Neural progenitor cell (in vitro differentiated cells): ENCODE data around the gene SDK2. TPM values are rescaled to one million over a fixed set of nuclear protein-coding genes. Genes with fewer than 3 reads are reported as not detected.

Source experiments
- DNase-seq: peaks from one replicate; pipeline ENCODE4 v3.0.0-alpha.2; 2016; ENCODE audit warnings: low spot score
- H2AFZ ChIP-seq: fragments of 200-600 bp; sonication (generic); replicated peaks from 2 replicates; pipeline ENCODE4 v1.6.1; 2016; ENCODE audit warnings: antibody characterized with exemption
- H3F3A ChIP-seq: fragments of 200-600 bp; sonication (generic); 2 replicates; pipeline ENCODE4 v1.6.1; 2016; ENCODE audit warnings: antibody characterized with exemption, low read depth
- H3K27ac ChIP-seq: fragments of 200-600 bp; sonication (generic); 2 replicates; pipeline ENCODE4 v1.5.1; 2016; ENCODE audit warnings: mild to moderate bottlenecking
- H3K27me3 ChIP-seq: fragments of 200-600 bp; sonication (generic); 2 replicates; pipeline ENCODE4 v1.6.1; 2016; ENCODE audit warnings: mild to moderate bottlenecking, moderate library complexity
- H3K36me3 ChIP-seq: fragments of 200-600 bp; sonication (generic); 2 replicates; pipeline ENCODE4 v1.5.1; 2016
- H3K4me1 ChIP-seq: fragments of 200-600 bp; sonication (generic); 2 replicates; pipeline ENCODE4 v1.6.1; 2016; ENCODE audit warnings: mixed run types
- H3K4me2 ChIP-seq: fragments of 200-600 bp; sonication (generic); 2 replicates; pipeline ENCODE4 v1.6.1; 2016
- H3K4me3 ChIP-seq: fragments of 200-600 bp; sonication (generic); 2 replicates; pipeline ENCODE4 v1.5.1; 2016
- H3K79me2 ChIP-seq: fragments of 200-600 bp; sonication (generic); 2 replicates; pipeline ENCODE4 v1.6.1; 2016; ENCODE audit warnings: low read depth
- H3K9ac ChIP-seq: fragments of 200-600 bp; sonication (generic); 2 replicates; pipeline ENCODE4 v1.6.1; 2016
- H3K9me3 ChIP-seq: fragments of 200-600 bp; sonication (generic); 2 replicates; pipeline ENCODE4 v1.5.1; 2016; ENCODE audit warnings: low read depth
- H4K20me1 ChIP-seq: fragments of 200-600 bp; sonication (generic); 2 replicates; pipeline ENCODE4 v1.6.1; 2016; ENCODE audit warnings: low read depth
- H3K27ac Mint-ChIP-seq: 3 replicates; pipeline ENCODE4 v1.8.0; 2021; ENCODE audit warnings: mixed read lengths
- H3K27me3 Mint-ChIP-seq: 2 replicates; pipeline ENCODE4 v1.8.0; 2022; ENCODE audit warnings: low read depth, mild to moderate bottlenecking, inconsistent platforms, moderate library complexity, mixed read lengths; ENCODE audit not compliant: insufficient read depth
- H3K36me3 Mint-ChIP-seq: 3 replicates; pipeline ENCODE4 v1.8.0; 2021; ENCODE audit warnings: mixed read lengths
- H3K4me1 Mint-ChIP-seq: 3 replicates; pipeline ENCODE4 v1.8.0; 2021; ENCODE audit warnings: mixed read lengths
- H3K4me3 Mint-ChIP-seq: 3 replicates; pipeline ENCODE4 v1.8.0; 2021; ENCODE audit warnings: mild to moderate bottlenecking, moderate library complexity, mixed read lengths
- H3K9me3 Mint-ChIP-seq: 3 replicates; pipeline ENCODE4 v1.8.0; 2020; ENCODE audit warnings: mixed read lengths
- EZH2 ChIP-seq: fragments of 200-600 bp; sonication (generic); IDR thresholded peaks from 2 replicates; pipeline ENCODE4 v1.6.1; 2017; ENCODE audit warnings: antibody characterized with exemption, mild to moderate bottlenecking, moderate library complexity
- EZH2phosphoT487 ChIP-seq: fragments of 200-600 bp; sonication (generic); IDR thresholded peaks from 2 replicates; pipeline ENCODE4 v1.6.1; 2017; ENCODE audit warnings: antibody characterized with exemption
- total RNA-seq: library from RNA; depleted of rRNA; stranded (reverse); fragments of >200 nt; gene quantifications from 2 replicates; pipeline ENCODE4 v1.2.3, GENCODE V29; 2015; ENCODE audit warnings: low replicate concordance
- TF ChIP-seq, protein P1 (sequence below): fragments of 200-600 bp; sonication (generic); IDR thresholded peaks from 2 replicates; pipeline ENCODE4 v1.5.1; 2017; ENCODE audit warnings: antibody characterized with exemption, mild to moderate bottlenecking

SDK2 gene
- total RNA-seq, 1 donor from 2014 or later: 15.3 TPM

DNA sequence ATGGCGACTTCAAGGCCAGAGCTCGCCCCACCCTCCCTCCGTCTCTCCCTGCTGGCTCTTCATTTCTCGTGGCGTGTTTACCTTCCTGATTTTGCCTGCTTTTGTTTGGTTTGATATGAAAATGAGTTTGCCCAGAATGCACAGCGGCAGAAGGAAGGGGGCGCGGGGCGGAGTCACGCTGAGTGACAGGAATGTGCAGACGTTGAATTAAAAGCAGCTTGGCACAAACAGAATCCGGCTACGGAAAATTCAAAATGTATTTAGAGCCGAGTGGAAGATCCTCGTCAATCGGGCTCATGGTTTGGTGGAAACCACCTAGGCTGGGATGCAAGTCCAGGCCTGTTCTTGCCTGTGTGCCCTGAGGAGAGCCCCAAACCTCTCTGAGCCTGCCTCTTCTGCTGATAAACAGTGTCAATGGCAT lies 102.7 kb downstream of the SDK2 start:
- Histone ChIP-seq H3F3A (peaks cover 17% of the 10 kb centered on the region), H2AFZ (no peak overlapping the region), H3K4me1 (peaks cover 68% of the 10 kb centered on the region), H3K9ac (no peak overlapping the region), H3K79me2 (peaks cover 18% of the 10 kb centered on the region), H3K4me3 (no peak overlapping the region), H3K27ac (no peak overlapping the region), H3K9me3 (no peaks in the 10 kb centered on the region), H3K4me2 (no peak overlapping the region), H4K20me1 (peaks cover 100% of the 10 kb centered on the region), H3K36me3 (no peaks in the 10 kb centered on the region), H3K27me3 (no peaks in the 10 kb centered on the region)
- H3K36me3 Mint-ChIP-seq: no peaks in the 10 kb centered on the region
- no peak for DNase-seq
- H3K27ac Mint-ChIP-seq: no peak overlapping the region
- H3K4me1 Mint-ChIP-seq: peaks cover 74% of the 10 kb centered on the region
- H3K9me3 Mint-ChIP-seq: no peaks in the 10 kb centered on the region
- no peak overlapping the region for H3K4me3 Mint-ChIP-seq
- peaks cover 4% of the 10 kb centered on the region for H3K27me3 Mint-ChIP-seq
- TF ChIP-seq EZH2phosphoT487 (no peak), EZH2 (no peak)
- TF ChIP-seq, protein P1, sequence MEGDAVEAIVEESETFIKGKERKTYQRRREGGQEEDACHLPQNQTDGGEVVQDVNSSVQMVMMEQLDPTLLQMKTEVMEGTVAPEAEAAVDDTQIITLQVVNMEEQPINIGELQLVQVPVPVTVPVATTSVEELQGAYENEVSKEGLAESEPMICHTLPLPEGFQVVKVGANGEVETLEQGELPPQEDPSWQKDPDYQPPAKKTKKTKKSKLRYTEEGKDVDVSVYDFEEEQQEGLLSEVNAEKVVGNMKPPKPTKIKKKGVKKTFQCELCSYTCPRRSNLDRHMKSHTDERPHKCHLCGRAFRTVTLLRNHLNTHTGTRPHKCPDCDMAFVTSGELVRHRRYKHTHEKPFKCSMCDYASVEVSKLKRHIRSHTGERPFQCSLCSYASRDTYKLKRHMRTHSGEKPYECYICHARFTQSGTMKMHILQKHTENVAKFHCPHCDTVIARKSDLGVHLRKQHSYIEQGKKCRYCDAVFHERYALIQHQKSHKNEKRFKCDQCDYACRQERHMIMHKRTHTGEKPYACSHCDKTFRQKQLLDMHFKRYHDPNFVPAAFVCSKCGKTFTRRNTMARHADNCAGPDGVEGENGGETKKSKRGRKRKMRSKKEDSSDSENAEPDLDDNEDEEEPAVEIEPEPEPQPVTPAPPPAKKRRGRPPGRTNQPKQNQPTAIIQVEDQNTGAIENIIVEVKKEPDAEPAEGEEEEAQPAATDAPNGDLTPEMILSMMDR: no peak

DNA sequence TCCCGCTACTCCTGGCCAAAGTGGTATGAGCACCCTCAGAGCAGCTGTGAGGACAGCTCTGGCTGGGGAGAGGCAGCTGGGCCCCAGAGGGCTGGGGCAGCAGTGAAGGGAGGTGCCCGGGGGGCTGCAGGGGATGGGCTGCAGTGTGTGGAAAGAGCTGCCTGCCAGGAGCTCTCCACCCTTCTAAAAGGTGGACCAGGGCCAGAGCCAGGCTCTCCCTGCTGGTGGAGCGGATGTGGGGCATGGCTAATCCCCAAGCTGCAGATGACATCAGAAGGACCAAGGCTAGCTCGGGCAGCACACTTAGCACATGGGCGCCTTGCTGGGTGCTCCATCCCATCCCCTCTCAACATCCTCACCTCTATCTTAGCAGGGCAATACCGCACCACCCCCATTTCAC lies 103.1 kb downstream of the SDK2 start:
- TF ChIP-seq, protein P1: no peak
- TF ChIP-seq EZH2 (no peak), EZH2phosphoT487 (no peak)
- H4K20me1 ChIP-seq: peaks cover 100% of the 10 kb centered on the region
- H3K27ac Mint-ChIP-seq: no peak overlapping the region
- no peaks in the 10 kb centered on the region for H3K36me3 Mint-ChIP-seq
- DNase-seq: no peak
- peaks cover 21% of the 10 kb centered on the region for H3K79me2 ChIP-seq
- peaks cover 68% of the 10 kb centered on the region for H3K4me1 ChIP-seq
- no peak overlapping the region for H3K4me3 ChIP-seq
- no peak overlapping the region for H2AFZ ChIP-seq
- H3K36me3 ChIP-seq: no peaks in the 10 kb centered on the region
- H3K9me3 ChIP-seq: no peaks in the 10 kb centered on the region
- no peak overlapping the region for H3K4me3 Mint-ChIP-seq
- peaks cover 74% of the 10 kb centered on the region for H3K4me1 Mint-ChIP-seq
- H3K27ac ChIP-seq: no peak overlapping the region
- peaks cover 21% of the 10 kb centered on the region for H3F3A ChIP-seq
- H3K9ac ChIP-seq: no peak overlapping the region
- H3K9me3 Mint-ChIP-seq: no peaks in the 10 kb centered on the region
- H3K27me3 Mint-ChIP-seq: peaks cover 4% of the 10 kb centered on the region
- no peaks in the 10 kb centered on the region for H3K27me3 ChIP-seq
- H3K4me2 ChIP-seq: no peak overlapping the region

DNA sequence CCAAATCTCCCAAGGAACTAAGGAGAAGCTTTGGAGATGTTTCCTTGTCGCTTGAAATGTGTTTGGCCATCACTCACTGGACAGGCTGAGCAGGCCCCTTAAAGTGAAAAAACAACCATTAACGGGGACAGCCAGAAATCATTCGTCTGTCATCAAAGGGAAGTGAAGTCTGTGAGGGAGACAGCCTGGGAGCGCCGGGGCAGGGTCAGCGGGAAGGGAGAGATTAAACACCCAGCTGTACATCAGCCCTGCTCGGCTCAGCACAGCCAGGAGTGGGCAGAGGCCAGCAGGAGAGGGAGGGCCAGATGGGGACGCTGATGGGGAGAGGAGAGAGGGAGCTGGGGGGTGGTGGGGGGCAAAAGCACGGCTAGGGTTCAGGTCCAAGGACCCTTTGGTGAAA lies 105.1 kb downstream of the SDK2 start:
- Histone ChIP-seq H3K4me2 (peak overlapping the region; percentile 22), H3K4me1 (peaks cover 73% of the 10 kb centered on the region), H3K9me3 (no peaks in the 10 kb centered on the region), H3K79me2 (peaks cover 33% of the 10 kb centered on the region), H3F3A (peaks cover 25% of the 10 kb centered on the region), H2AFZ (no peak overlapping the region), H3K27me3 (no peaks in the 10 kb centered on the region), H3K27ac (no peak overlapping the region), H4K20me1 (peaks cover 100% of the 10 kb centered on the region), H3K36me3 (no peaks in the 10 kb centered on the region), H3K9ac (no peak overlapping the region), H3K4me3 (no peak overlapping the region)
- no peak overlapping the region for H3K27ac Mint-ChIP-seq
- peaks cover 7% of the 10 kb centered on the region for H3K27me3 Mint-ChIP-seq
- no peaks in the 10 kb centered on the region for H3K9me3 Mint-ChIP-seq
- no peak for DNase-seq
- peaks cover 75% of the 10 kb centered on the region for H3K4me1 Mint-ChIP-seq
- TF ChIP-seq, protein P1: no peak
- TF ChIP-seq EZH2: no peak
- TF ChIP-seq EZH2phosphoT487: no peak
- H3K36me3 Mint-ChIP-seq: no peaks in the 10 kb centered on the region
- H3K4me3 Mint-ChIP-seq: no peak overlapping the region
